K562 (cell line): ENCODE results near the gene UGT8. TPM values are rescaled to one million over a fixed set of nuclear protein-coding genes. Genes with fewer than 3 reads are reported as not detected.

Experiments
- ATAC-seq: fragments of 200-7000 bp; cut with Tn5 transposase; 3 replicates; pipeline ENCODE4 v1.9.1; 2020; ENCODE audit warnings: moderate library complexity
- BruUV-seq: library from RNA; stranded (reverse); fragments of 400-500 nt; replicated peaks from 2 replicates; lab custom pipeline; 2021; lab: Mats Ljungman, UMichigan
- CTCF ChIA-PET: fragments of 300-600 bp; formaldehyde crosslinking; extraction: SDS; loops from one replicate; lab custom pipeline; 2021; ENCODE audit warnings: low intra/inter-chr PET ratio; lab: Yijun Ruan, JAX
- POLR2A ChIA-PET: fragments of 300-600, 350-650 bp; sonication (Branson Sonifier 250); formaldehyde crosslinking; extraction: SDS; loops from one replicate; lab custom pipeline; 2021; ENCODE audit warnings: antibody characterized with exemption, inconsistent platforms; lab: Yijun Ruan, JAX
- DNase-seq, 4 experiments: peaks; one replicate each; pipeline versions ENCODE4 v3.0.0 to v3.0.0-alpha.2; 2011 to 2018; ENCODE audit warnings: low spot score in 3 of 4, mixed read lengths in 3 of 4; ENCODE audit errors: extremely low read depth in 1 of 4
- FAIRE-seq: peaks from 2 replicates; lab custom pipeline; 2011; peaks lifted over from hg19 to GRCh38; lab: Jason Lieb, UNC
- H2AFZ ChIP-seq: 2 replicates; pipeline ENCODE4 v1.6.0; 2011; ENCODE audit warnings: low read depth, low read length, control low read depth, inconsistent platforms
- H3K27ac ChIP-seq: fragments of 200-600 bp; 3 replicates; pipeline ENCODE4 v1.8.0; 2011; ENCODE audit warnings: low read depth, mild to moderate bottlenecking, control low read depth, inconsistent platforms, low read length, moderate library complexity, mixed read lengths; ENCODE audit errors: extremely low read depth
- H3K27me3 ChIP-seq, 2 experiments: fragments of 300-600 bp in 1 of 2; 2 replicates in 1 of 2; 3 replicates in 1 of 2; pipeline versions ENCODE4 v1.6.0 to v1.8.0; 2011; ENCODE audit warnings: inconsistent platforms in 2 of 2, low read length in 2 of 2, mild to moderate bottlenecking in 1 of 2, mixed read lengths in 1 of 2, moderate library complexity in 1 of 2; ENCODE audit not compliant: control insufficient read depth in 2 of 2, insufficient read depth in 2 of 2
- H3K36me3 ChIP-seq: fragments of 300-600 bp; 3 replicates; pipeline ENCODE4 v1.8.0; 2011; ENCODE audit warnings: mild to moderate bottlenecking, low read length, inconsistent platforms; ENCODE audit not compliant: control insufficient read depth, insufficient read depth
- H3K4me1 ChIP-seq, 2 experiments: fragments of 200-600 bp in 1 of 2; replicated peaks in 1 of 2; 2 replicates in 1 of 2; 3 replicates in 1 of 2; pipeline versions ENCODE4 v1.5.1 to v1.8.0; 2011; ENCODE audit warnings: inconsistent platforms in 2 of 2, low read length in 2 of 2, mild to moderate bottlenecking in 1 of 2, mixed read lengths in 1 of 2, moderate library complexity in 1 of 2; ENCODE audit not compliant: control insufficient read depth in 2 of 2, insufficient read depth in 2 of 2
- H3K4me2 ChIP-seq: 2 replicates; pipeline ENCODE4 v1.6.1; 2011; ENCODE audit warnings: low read length, control low read depth, inconsistent platforms, mixed read lengths; ENCODE audit not compliant: insufficient read depth
- H3K4me3 ChIP-seq: fragments of 200-600 bp; sonication (generic), shearing (Covaris generic); 2 replicates; pipeline ENCODE4 v1.5.1; 2016; ENCODE audit warnings: control low read depth, inconsistent platforms
- H3K79me2 ChIP-seq: fragments of 200-600 bp; 3 replicates; pipeline ENCODE4 v1.8.0; 2011; ENCODE audit warnings: low read length, inconsistent platforms; ENCODE audit not compliant: control insufficient read depth, insufficient read depth
- H3K9ac ChIP-seq, 2 experiments: 2 replicates each; pipeline versions ENCODE4 v1.6.0 to v1.6.1; 2011; ENCODE audit warnings: low read depth in 2 of 2, low read length in 2 of 2, control low read depth in 1 of 2, inconsistent platforms in 1 of 2, mild to moderate bottlenecking in 1 of 2, mixed read lengths in 1 of 2; ENCODE audit not compliant: insufficient read depth in 1 of 2
- H3K9me1 ChIP-seq: one replicate; pipeline ENCODE4 v1.6.0; 2011; ENCODE audit warnings: inconsistent platforms, mild to moderate bottlenecking, low read length, moderate library complexity; ENCODE audit not compliant: control insufficient read depth, insufficient read depth
- H3K9me3 ChIP-seq: replicated peaks from 2 replicates; pipeline ENCODE4 v1.5.1; 2011; ENCODE audit warnings: low read depth, low read length, inconsistent platforms; ENCODE audit not compliant: control insufficient read depth, insufficient read depth
- H4K20me1 ChIP-seq: replicated peaks from 2 replicates; pipeline ENCODE4 v1.6.1; 2011; ENCODE audit warnings: low read length, inconsistent platforms, mixed read lengths; ENCODE audit not compliant: control insufficient read depth, insufficient read depth
- ARID2 ChIP-seq: fragments of 450-650 bp; IDR thresholded peaks from 2 replicates; pipeline ENCODE4 v1.6.1; 2017; ENCODE audit warnings: antibody characterized with exemption, mild to moderate bottlenecking
- FOXJ3 ChIP-seq: sonication (generic); formaldehyde crosslinking; IDR thresholded peaks from 2 replicates; pipeline ENCODE4 v1.4.0; 2020; ENCODE audit warnings: mild to moderate bottlenecking, missing genetic modification reagents
- FOXP1 ChIP-seq: sonication (generic); formaldehyde crosslinking; IDR thresholded peaks from 2 replicates; pipeline ENCODE4 v1.8.0; 2022; ENCODE audit warnings: mild to moderate bottlenecking, missing genetic modification reagents
- HEY1 ChIP-seq: fragments of 250-450 bp; sonication (Bioruptor Pico); IDR thresholded peaks from 2 replicates; pipeline ENCODE4 v1.5.0; 2020; ENCODE audit warnings: mild to moderate bottlenecking, moderate library complexity, borderline replicate concordance
- HNRNPUL1 ChIP-seq: fragments of 200-400 bp; formaldehyde crosslinking; IDR thresholded peaks from 2 replicates; pipeline ENCODE4 v1.6.1; 2017; ENCODE audit warnings: low read length
- LARP7 ChIP-seq: fragments of 450-650 bp; IDR thresholded peaks from 2 replicates; pipeline ENCODE4 v1.6.1; 2016
- MBD2 ChIP-seq: sonication (generic); IDR thresholded peaks from 2 replicates; pipeline ENCODE4 v1.6.1; 2016; ENCODE audit warnings: low read depth, borderline replicate concordance
- NR2F6 ChIP-seq: fragments of 450-650 bp; formaldehyde crosslinking; IDR thresholded peaks from 2 replicates; pipeline ENCODE4 v1.4.0; 2020; ENCODE audit warnings: mild to moderate bottlenecking
- PPARD ChIP-seq: fragments of 250-450 bp; sonication (Bioruptor Pico); IDR thresholded peaks from 2 replicates; pipeline ENCODE4 v1.8.0; 2022; ENCODE audit warnings: inconsistent platforms, mild to moderate bottlenecking, moderate library complexity
- RB1 ChIP-seq: fragments of 450-650 bp; IDR thresholded peaks from 2 replicates; pipeline ENCODE4 v1.6.1; 2017; ENCODE audit warnings: low read depth, mild to moderate bottlenecking
- RHOXF2B ChIP-seq: fragments of 250-450 bp; sonication (Bioruptor Pico); conservative IDR thresholded peaks from 2 replicates; pipeline ENCODE4 v1.5.1; 2021
- SP2 ChIP-seq: IDR thresholded peaks from 2 replicates; pipeline ENCODE4 v1.6.1; 2011; ENCODE audit warnings: mild to moderate bottlenecking, low read depth, low read length, moderate library complexity; ENCODE audit not compliant: poor library complexity, severe bottlenecking; ENCODE audit errors: extremely low read depth
- WHSC1 ChIP-seq: IDR thresholded peaks from one replicate; pipeline ENCODE4 v1.6.1; 2012; ENCODE audit warnings: low read length, control low read depth, inconsistent platforms
- ZBTB1 ChIP-seq: sonication (generic); formaldehyde crosslinking; IDR thresholded peaks from 2 replicates; pipeline ENCODE4 v1.8.1; 2023; ENCODE audit warnings: missing genetic modification reagents, low read depth, mild to moderate bottlenecking, borderline replicate concordance
- ZNF324 ChIP-seq: fragments of 250-450 bp; sonication (Bioruptor Pico); IDR thresholded peaks from 2 replicates; pipeline ENCODE4 v1.4.0; 2020; ENCODE audit warnings: mild to moderate bottlenecking
- WGBS: fragments of 100-300 bp; shearing (Covaris generic); methylation state at CpG from one replicate; pipeline ENCODE4 v1.1.6; 2016; ENCODE audit warnings: low coverage, mixed read lengths; ENCODE audit not compliant: insufficient coverage; ENCODE audit errors: missing lambda C conversion rate; 5-methylcytosine and 5-hydroxymethylcytosine counted together
- in situ Hi-C: fragments of 300-500 bp; cut with MboI; formaldehyde crosslinking; loops from 4 replicates; pipeline ENCODE4 v1.15.0; 2018; ENCODE audit warnings: inconsistent platforms, mixed read lengths
- intact Hi-C: fragments of 100-400 bp; cut with micrococcal nuclease; formaldehyde crosslinking; loops from 2 replicates; pipeline ENCODE4 v1.14.2; 2022
- polyA plus RNA-seq, 8 experiments: library from polyadenylated mRNA; depleted of rRNA in 4 of 8; stranded (reverse) in 5 of 8; unstranded in 3 of 8; fragments of >200 nt; fragmentation: Nextera tagmentation in 2 of 8; fragmentation: Illumina TruSeq in 1 of 8; extraction: Ambion mirVana in 2 of 8; extraction: Trizol in 1 of 8; gene quantifications; 2 replicates each; pipeline versions ENCODE4 v1.2.1 to v1.2.3, GENCODE V29; 2011 to 2014; ENCODE audit warnings: inconsistent platforms in 1 of 8, missing spikeins in 1 of 8
- total RNA-seq, 7 experiments: library from RNA; depleted of rRNA in 6 of 7; stranded (reverse); fragments of >200 nt in 6 of 7; fragmentation: Illumina TruSeq in 2 of 7; extraction: Trizol in 2 of 7; gene quantifications; 2 replicates each; pipeline versions ENCODE4 v1.2.1 to v1.2.3, GENCODE V29; 2011 to 2021; ENCODE audit warnings: low replicate concordance in 1 of 7

UGT8 gene
- total and polyA plus RNA-seq, 9 of the 15 experiments (the other 6 are each of a cell fraction or from before 2014, with no cell fraction given) = 3.0 to 10.7 (median 6.0) TPM

DNA sequence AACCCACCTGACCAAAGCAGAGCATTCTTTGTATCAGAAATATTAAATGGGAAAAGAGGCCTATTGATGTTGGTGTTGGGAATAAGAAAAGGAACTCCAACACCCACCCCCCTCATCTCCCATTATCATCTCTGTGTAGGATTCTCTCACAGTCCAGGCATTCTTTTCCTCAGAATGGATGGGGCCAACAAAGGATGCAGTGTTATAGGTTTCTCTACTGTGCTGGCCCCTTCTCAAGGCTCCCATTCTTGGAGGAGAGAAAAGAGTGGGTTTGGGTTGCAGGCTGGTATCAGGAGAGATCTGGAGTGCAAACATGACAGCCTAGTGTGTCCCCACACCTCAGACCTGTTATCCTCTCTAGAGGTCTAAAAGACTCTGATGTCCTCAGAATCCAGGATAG lies 59.6 kb downstream of the UGT8 start:
- no peaks in the 10 kb centered on the region for H3K36me3 ChIP-seq
- H2AFZ ChIP-seq = no peak overlapping the region
- no TSS peak for BruUV-seq
- POLR2A ChIA-PET = no interaction called here
- H3K9ac ChIP-seq = no peak overlapping the region
- no peak overlapping the region for H3K4me2 ChIP-seq
- H3K79me2 ChIP-seq = no peaks in the 10 kb centered on the region
- intact Hi-C loops (loop anchor here (2.0 to 5.0 kb wide), 2 partner anchors 151 to 271 kb away; no protein-coding TSS in a partner anchor), in situ Hi-C loops (no loop called here)
- no peaks in the 10 kb centered on the region for H3K27me3 ChIP-seq
- ATAC-seq = no peak
- FAIRE-seq = no peak
- no peak overlapping the region for H3K4me3 ChIP-seq
- H3K9me3 ChIP-seq = no peaks in the 10 kb centered on the region
- DNase-seq = no peak
- CTCF ChIA-PET = no interaction called here
- H3K4me1 ChIP-seq = no peaks in the 10 kb centered on the region
- H3K9me1 ChIP-seq = no peaks in the 10 kb centered on the region
- no peaks in the 10 kb centered on the region for H4K20me1 ChIP-seq
- TF ChIP-seq SP2 (no peak), RHOXF2B (CRISPR knock-in tag) (no peak), HNRNPUL1 (no peak), PPARD (CRISPR knock-in tag) (no peak)
- no peak overlapping the region for H3K27ac ChIP-seq

DNA sequence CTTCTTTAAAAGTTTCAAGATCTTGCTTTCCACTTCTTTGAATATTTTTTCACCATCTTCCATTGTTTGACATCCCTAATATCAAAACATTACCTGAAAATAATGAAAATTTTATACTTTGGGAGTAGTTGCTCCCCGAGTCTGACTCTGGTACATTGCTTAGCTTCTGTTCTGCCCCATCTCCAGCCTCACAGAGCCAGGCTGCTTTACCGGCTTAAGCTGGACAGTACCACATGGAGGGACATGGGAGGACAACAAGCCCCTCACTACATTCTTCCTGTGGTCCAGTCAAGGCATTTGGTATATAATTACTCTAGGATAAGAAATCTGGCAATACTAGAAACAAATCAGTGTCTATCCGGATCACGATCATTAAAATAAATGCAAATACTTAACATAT lies 60.2 kb downstream of the UGT8 start:
- no TSS peak for BruUV-seq
- Histone ChIP-seq H3K4me3 (no peak overlapping the region), H3K79me2 (no peaks in the 10 kb centered on the region), H3K27ac (no peak overlapping the region), H3K4me2 (no peak overlapping the region), H3K27me3 (no peaks in the 10 kb centered on the region), H2AFZ (no peak overlapping the region), H3K9me3 (no peaks in the 10 kb centered on the region), H4K20me1 (no peaks in the 10 kb centered on the region), H3K4me1 (no peaks in the 10 kb centered on the region), H3K9me1 (no peaks in the 10 kb centered on the region), H3K36me3 (no peaks in the 10 kb centered on the region), H3K9ac (no peak overlapping the region)
- ChIA-PET POLR2A (no interaction called here), CTCF (interaction anchor here (0.6 kb wide), 1 partner anchor 272 kb away, joined by 4 read pairs; no protein-coding TSS in a partner anchor)
- in situ Hi-C loops = no loop called here
- no peak for ATAC-seq
- WGBS = 27% methylated on average over 4 of the region's 4 CpGs
- FAIRE-seq = no peak
- intact Hi-C loops = loop anchor here (2.0 to 5.0 kb wide), 2 partner anchors 151 to 272 kb away; no protein-coding TSS in a partner anchor
- DNase-seq = no peak
- no peak for TF ChIP-seq FOXP1 (CRISPR knock-in tag)
- no peak for TF ChIP-seq FOXJ3 (CRISPR knock-in tag)
- no peak for TF ChIP-seq WHSC1
- no peak for TF ChIP-seq LARP7
- no peak for TF ChIP-seq RB1
- no peak for TF ChIP-seq HEY1 (CRISPR knock-in tag)
- no peak for TF ChIP-seq ZBTB1
- TF ChIP-seq ARID2 = no peak
- no peak for TF ChIP-seq ZNF324 (CRISPR knock-in tag)
- no peak for TF ChIP-seq NR2F6 (CRISPR knock-in tag)
- no peak for TF ChIP-seq MBD2
